HCT116 (cell line): ENCODE results near the gene AOC1. TPM values are rescaled to one million over a fixed set of nuclear protein-coding genes. Genes with fewer than 3 reads are reported as not detected.
"Not testable (repeated sequence)": the region's sequence is repeated elsewhere in the genome, so short reads cannot be mapped to it uniquely, and the experiment has no call there.

ENCODE experiments used
- ATAC-seq: fragments of 200-7000 bp; cut with Tn5 transposase; 2 replicates; pipeline ENCODE4 v1.9.1; 2020; ENCODE audit warnings: mild to moderate bottlenecking, moderate library complexity
- BruUV-seq: library from RNA; stranded (reverse); fragments of 400-500 nt; replicated peaks from 2 replicates; lab custom pipeline; 2021; lab: Mats Ljungman, UMichigan
- CTCF ChIA-PET: fragments of 300-600 bp; sonication (Branson Sonifier 250); formaldehyde crosslinking; loops from one replicate; lab custom pipeline; 2021; ENCODE audit warnings: antibody characterized with exemption; lab: Charles Lee
- POLR2A ChIA-PET: fragments of 300-600, 350-600 bp; sonication (Branson Sonifier 250); formaldehyde crosslinking; loops from one replicate; lab custom pipeline; 2021; ENCODE audit warnings: antibody characterized with exemption; lab: Charles Lee
- RAD21 ChIA-PET, 2 experiments: fragments of 300-600 bp; sonication (Branson Sonifier 250); formaldehyde crosslinking; loops; one replicate each; lab custom pipeline; 2023; ENCODE audit warnings: low total read pairs in 2 of 2; ENCODE audit not compliant: uncharacterized antibody in 2 of 2, unreplicated experiment in 2 of 2, low non-redundant PET in 1 of 2; lab: Charles Lee
- DNase-seq: peaks from one replicate; pipeline ENCODE4 v3.0.0-alpha.2; 2010; ENCODE audit warnings: low read depth, low spot score
- H2AFZ ChIP-seq: fragments of 200-600 bp; shearing (Covaris generic), sonication (generic); 2 replicates; pipeline ENCODE4 v1.6.1; 2017; ENCODE audit warnings: low read depth, mixed run types, mixed read lengths, antibody characterized with exemption, low read length; ENCODE audit not compliant: poor library complexity, severe bottlenecking
- H3K27ac ChIP-seq: 2 replicates; pipeline ENCODE4 v1.5.1; 2012; ENCODE audit warnings: low read depth, low read length
- H3K27me3 ChIP-seq: fragments of 200-600 bp; sonication (generic); 2 replicates; pipeline ENCODE4 v1.6.1; 2016; ENCODE audit warnings: mixed run types, low read length, mixed read lengths; ENCODE audit not compliant: insufficient read depth
- H3K36me3 ChIP-seq, 2 experiments: fragments of 200-500 bp in 1 of 2; fragments of 200-600 bp in 1 of 2; sonication (Bioruptor generic) in 1 of 2; sonication (generic) in 1 of 2; 2 replicates each; pipeline versions ENCODE4 v1.5.1 to v1.6.1; 2014 to 2016; ENCODE audit warnings: low read length in 2 of 2, inconsistent platforms in 1 of 2, mixed read lengths in 1 of 2, mixed run types in 1 of 2; ENCODE audit not compliant: insufficient read depth in 2 of 2, control insufficient read depth in 1 of 2
- H3K4me1 ChIP-seq, 2 experiments: fragments of 200-600 bp in 1 of 2; sonication (generic) in 1 of 2; 2 replicates each; pipeline versions ENCODE4 v1.5.1 to v1.6.1; 2012 to 2017; ENCODE audit warnings: low read length in 2 of 2, inconsistent platforms in 1 of 2, mild to moderate bottlenecking in 1 of 2, mixed read lengths in 1 of 2, mixed run types in 1 of 2, moderate library complexity in 1 of 2; ENCODE audit not compliant: insufficient read depth in 2 of 2, control insufficient read depth in 1 of 2
- H3K4me2 ChIP-seq: fragments of 200-600 bp; sonication (generic); 2 replicates; pipeline ENCODE4 v1.6.1; 2017; ENCODE audit warnings: mixed run types, low read length, mixed read lengths
- H3K4me3 ChIP-seq, 2 experiments: fragments of 200-600 bp in 1 of 2; sonication (generic) in 1 of 2; replicated peaks in 1 of 2; 2 replicates each; pipeline ENCODE4 v1.5.1; 2011 to 2016; ENCODE audit warnings: low read length in 2 of 2, control low read depth in 1 of 2, low read depth in 1 of 2, mild to moderate bottlenecking in 1 of 2, mixed read lengths in 1 of 2, mixed run types in 1 of 2
- H3K79me2 ChIP-seq: fragments of 200-600 bp; sonication (generic); 2 replicates; pipeline ENCODE4 v1.6.1; 2017; ENCODE audit warnings: mild to moderate bottlenecking, mixed run types, low read length, moderate library complexity, mixed read lengths; ENCODE audit not compliant: insufficient read depth
- H3K9ac ChIP-seq: fragments of 200-600 bp; sonication (generic); 2 replicates; pipeline ENCODE4 v1.6.1; 2016; ENCODE audit warnings: low read length, mixed read lengths
- H3K9me2 ChIP-seq: fragments of 200-600 bp; sonication (generic), shearing (Covaris generic); 2 replicates; pipeline ENCODE4 v1.6.1; 2017; ENCODE audit warnings: mixed run types, mild to moderate bottlenecking, moderate library complexity; ENCODE audit not compliant: insufficient read depth
- H3K9me3 ChIP-seq, 2 experiments: fragments of 200-500 bp in 1 of 2; fragments of 200-600 bp in 1 of 2; sonication (Bioruptor generic) in 1 of 2; sonication (generic) in 1 of 2; 2 replicates each; pipeline ENCODE4 v1.6.1; 2014 to 2017; ENCODE audit warnings: low read length in 2 of 2, mixed read lengths in 2 of 2, inconsistent platforms in 1 of 2, low read depth in 1 of 2, mild to moderate bottlenecking in 1 of 2, mixed run types in 1 of 2, moderate library complexity in 1 of 2; ENCODE audit not compliant: control insufficient read depth in 1 of 2, insufficient read depth in 1 of 2
- H4K20me1 ChIP-seq: fragments of 200-600 bp; sonication (generic), shearing (Covaris generic); 2 replicates; pipeline ENCODE4 v1.6.1; 2017; ENCODE audit warnings: mixed run types, mild to moderate bottlenecking, moderate library complexity; ENCODE audit not compliant: insufficient read depth
- ZFX ChIP-seq: fragments of 450-650 bp; IDR thresholded peaks from 2 replicates; pipeline ENCODE4 v1.6.1; 2017
- intact Hi-C: fragments of 100-400 bp; cut with micrococcal nuclease; formaldehyde crosslinking; loops from 2 replicates; pipeline ENCODE4 v1.10.0; 2022
- total RNA-seq: library from RNA; stranded (reverse); gene quantifications from one replicate; pipeline ENCODE4 v1.2.1, GENCODE V29; 2021; ENCODE audit not compliant: unreplicated experiment

The AOC1 gene
- total RNA-seq, 1 experiment from 2014 or later = 0.37 TPM

DNA sequence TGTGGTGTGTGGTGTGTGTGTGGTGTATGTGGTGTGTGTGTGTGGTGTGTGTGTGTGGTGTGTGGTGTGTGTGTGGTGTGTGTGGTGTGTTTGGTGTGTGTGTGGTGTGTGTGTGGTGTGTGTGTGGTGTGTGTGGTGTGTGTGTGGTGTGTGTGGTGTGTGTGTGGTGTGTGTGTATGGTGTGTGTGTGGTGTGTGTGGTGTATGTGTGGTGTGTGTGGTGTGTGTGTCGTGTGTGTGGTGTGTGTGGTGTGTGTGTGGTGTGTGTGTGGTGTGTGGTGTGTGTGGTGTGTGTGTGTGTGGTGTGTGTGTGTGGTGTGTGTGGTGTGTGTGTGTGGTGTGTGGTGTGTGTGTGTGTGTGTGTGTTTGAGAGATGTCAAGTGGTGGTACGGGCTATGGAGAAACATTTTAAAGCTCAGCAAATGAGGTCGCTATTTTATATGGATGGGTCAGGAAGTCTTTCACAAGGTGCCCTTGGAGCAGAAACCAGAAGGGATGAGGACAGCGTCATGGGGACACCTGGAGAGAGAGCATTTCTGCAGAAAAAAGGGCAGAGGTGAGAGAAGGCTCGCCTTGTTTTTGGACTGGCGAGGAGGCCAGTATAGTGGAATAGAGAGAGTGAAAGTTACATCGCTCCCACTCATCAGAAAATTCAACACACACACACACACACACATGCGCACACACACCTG is 58.1 kb downstream of the AOC1 start:
- H3K36me3 ChIP-seq, H4K20me1 ChIP-seq, H3K4me1 ChIP-seq, POLR2A ChIA-PET, H3K79me2 ChIP-seq, H3K9ac ChIP-seq, BruUV-seq, DNase-seq, CTCF ChIA-PET, H3K27ac ChIP-seq, H3K9me2 ChIP-seq, RAD21 ChIA-PET, H3K4me2 ChIP-seq, H3K9me3 ChIP-seq, H3K4me3 ChIP-seq, intact Hi-C loops, H2AFZ ChIP-seq: not testable (repeated sequence)
- peaks cover 35% of the 10 kb centered on the region; the same call in 1 of the 2 replicates for H3K27me3 ChIP-seq
- ATAC-seq = peak; percentile 25; the same call in 1 of the 2 replicates

DNA sequence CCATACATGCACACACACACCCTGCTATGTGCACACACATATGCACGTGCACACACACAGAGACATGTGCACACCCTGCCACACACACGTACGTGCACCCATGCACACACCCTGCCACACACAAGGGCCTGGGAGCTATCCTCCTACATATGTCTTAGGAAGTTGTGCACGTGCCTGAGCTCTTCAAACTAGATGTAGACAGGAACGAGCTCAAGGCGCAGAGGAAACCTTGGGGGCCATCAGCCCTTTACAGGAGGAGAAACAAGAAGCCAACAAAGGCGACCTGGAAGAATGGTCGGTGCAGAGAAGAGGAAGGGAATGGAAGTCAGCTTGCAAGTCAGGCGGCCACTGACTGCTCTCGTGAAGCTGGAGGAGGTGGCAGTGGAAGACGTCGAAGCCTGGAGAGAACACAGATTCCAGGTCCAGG is 58.7 kb downstream of the AOC1 start:
- Histone ChIP-seq H3K9ac (no peak overlapping the region), H3K36me3 (no peaks in the 10 kb centered on the region), H3K27me3 (peaks cover 38% of the 10 kb centered on the region), H4K20me1 (no peaks in the 10 kb centered on the region), H3K9me3 (no peaks in the 10 kb centered on the region), H3K79me2 (no peaks in the 10 kb centered on the region), H3K4me2 (no peak overlapping the region), H3K4me3 (no peak overlapping the region), H3K9me2 (no peaks in the 10 kb centered on the region), H2AFZ (no peak overlapping the region), H3K4me1 (no peaks in the 10 kb centered on the region), H3K27ac (no peak overlapping the region)
- ATAC-seq = peak; percentile 27; the same call in 1 of the 2 replicates
- ChIA-PET RAD21 (no interaction called here), POLR2A (no interaction called here), CTCF (interaction anchor here (2.4 kb wide), 1 partner anchor 13 kb away, joined by 9 read pairs; no protein-coding TSS in a partner anchor)
- BruUV-seq = no TSS peak
- intact Hi-C loops = no loop called here
- no peak for DNase-seq
- TF ChIP-seq ZFX = no peak

Other genes starting within 250 kb of the AOC1 start
- gene GIMAP6, start 220.1 kb upstream of the AOC1 start, total RNA-seq = 0.12 TPM
- gene GIMAP2, start 166.8 kb upstream of the AOC1 start, total RNA-seq = not detected
- gene GIMAP1, start 135.9 kb upstream of the AOC1 start, total RNA-seq = 0.10 TPM
- 0.57 TPM for gene GIMAP5, start 115.1 kb upstream of the AOC1 start, total RNA-seq
- 0.42 TPM for gene TMEM176B, start 52.2 kb upstream of the AOC1 start, total RNA-seq
- not detected for gene TMEM176A, start 51.7 kb upstream of the AOC1 start, total RNA-seq
- gene KCNH2, start 125.8 kb downstream of the AOC1 start, total RNA-seq = 9.7 TPM
- 35.8 TPM for gene NOS3, start 138.5 kb downstream of the AOC1 start, total RNA-seq
- gene ATG9B, start 172.0 kb downstream of the AOC1 start, total RNA-seq = 2.1 TPM
- 55.2 TPM for gene ABCB8, start 175.9 kb downstream of the AOC1 start, total RNA-seq
- gene ASIC3, start 196.0 kb downstream of the AOC1 start, total RNA-seq = 4.4 TPM
- 19.8 TPM for gene CDK5, start 205.4 kb downstream of the AOC1 start, total RNA-seq
- gene SLC4A2, start 207.1 kb downstream of the AOC1 start, total RNA-seq = 240 TPM
- gene FASTK, start 228.3 kb downstream of the AOC1 start, total RNA-seq = 86.4 TPM
- 75.8 TPM for gene TMUB1, start 231.0 kb downstream of the AOC1 start, total RNA-seq
- 126 TPM for gene AGAP3, start 234.0 kb downstream of the AOC1 start, total RNA-seq